GM18511 (cell line): ENCODE data around the gene ALG8.
A peak's percentile ranks its signal among the peaks of the same experiment; 100 is the strongest.

Source experiments
- ATAC-seq: cut with Tn5 transposase; IDR thresholded peaks from one replicate; pipeline ENCODE4 v1.9.1; 2021; ENCODE audit warnings: mild to moderate bottlenecking, moderate library complexity; ENCODE audit not compliant: unreplicated experiment

The ALG8 gene

GRCh38 chr11:78161346-78161745, 21.9 kb upstream of the ALG8 start:
- ATAC-seq: no peak

GRCh38 chr11:78160557-78160956, 21.1 kb upstream of the ALG8 start:
- ATAC-seq: no peak

GRCh38 chr11:78158987-78159652, 19.7 kb upstream of the ALG8 start:
- ATAC-seq: no peak

GRCh38 chr11:78156127-78156844, 16.9 kb upstream of the ALG8 start:
- ATAC-seq: no peak

GRCh38 chr11:78151804-78152203, 12.4 kb upstream of the ALG8 start:
- no peak for ATAC-seq

GRCh38 chr11:78150754-78151153, 11.3 kb upstream of the ALG8 start:
- ATAC-seq: no peak

- ATAC-seq: no peak
Observed at GRCh38 chr11:78150346-78150745, 10.9 kb upstream of the ALG8 start.

- no peak for ATAC-seq
Observed at GRCh38 chr11:78149646-78150045, 10.2 kb upstream of the ALG8 start.

- no peak for ATAC-seq
Observed at GRCh38 chr11:78147807-78148206, 8.4 kb upstream of the ALG8 start.

- ATAC-seq: no peak
Observed at GRCh38 chr11:78145511-78146025, 6.1 kb upstream of the ALG8 start.

- ATAC-seq: no peak
Observed at GRCh38 chr11:78140392-78141077, 1.1 kb upstream of the ALG8 start.

- peak; percentile 27 for ATAC-seq
Observed at GRCh38 chr11:78138694-78139421, 568 bp downstream of the ALG8 start.

GRCh38 chr11:78138291-78138690, 1.1 kb downstream of the ALG8 start:
- no peak for ATAC-seq

- ATAC-seq: no peak
Observed at GRCh38 chr11:78132475-78132874, 7.0 kb downstream of the ALG8 start.

GRCh38 chr11:78131956-78132355, 7.5 kb downstream of the ALG8 start:
- ATAC-seq: no peak

- ATAC-seq: no peak
Observed at GRCh38 chr11:78127403-78127802, 12.0 kb downstream of the ALG8 start.

GRCh38 chr11:78112582-78113275, 26.7 kb downstream of the ALG8 start:
- peak; percentile 90 for ATAC-seq

- ATAC-seq: no peak
Observed at GRCh38 chr11:78111298-78111697, 28.1 kb downstream of the ALG8 start.

GRCh38 chr11:78110830-78111229, 28.6 kb downstream of the ALG8 start:
- no peak for ATAC-seq

GRCh38 chr11:78110351-78110750, 29.1 kb downstream of the ALG8 start:
- ATAC-seq: no peak
